ENCODE results near the gene CFAP69. TPM values are rescaled to one million over a fixed set of nuclear protein-coding genes. Genes with fewer than 3 reads are reported as not detected.

CFAP69 gene
- total RNA-seq, 3 donors from 2014 or later, result 13.0 to 45.2 (median 21.8) TPM

DNA sequence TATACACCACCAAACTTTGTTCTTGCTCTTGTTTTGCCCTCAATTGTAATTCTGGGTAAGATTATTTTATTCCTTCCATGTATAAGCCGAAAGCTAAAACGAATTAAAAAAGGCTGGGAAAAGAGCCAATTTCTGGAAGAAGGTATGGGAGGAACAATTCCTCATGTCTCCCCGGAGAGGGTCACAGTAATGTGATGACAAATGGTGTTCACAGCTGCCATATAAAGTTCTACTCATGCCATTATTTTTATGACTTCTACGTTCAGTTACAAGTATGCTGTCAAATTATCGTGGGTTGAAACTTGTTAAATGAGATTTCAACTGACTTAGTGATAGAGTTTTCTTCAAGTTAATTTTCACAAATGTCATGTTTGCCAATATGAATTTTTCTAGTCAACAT, 12.5 kb upstream of the CFAP69 start:
- Histone ChIP-seq H3K9me3 (no peaks in the 10 kb centered on the region), H3K27ac (no peak overlapping the region), H3K36me3 (no peaks in the 10 kb centered on the region), H3K4me1 (no peaks in the 10 kb centered on the region), H3K4me3 (no peak overlapping the region), H3K27me3 (no peaks in the 10 kb centered on the region)
- no peak for DNase-seq (ENCODE audit: low spot score in 2 of 2)
- intact Hi-C loops (cut with DNase I; ENCODE audit: low total_unique reads), result no loop called here
- TF ChIP-seq, protein P1, sequence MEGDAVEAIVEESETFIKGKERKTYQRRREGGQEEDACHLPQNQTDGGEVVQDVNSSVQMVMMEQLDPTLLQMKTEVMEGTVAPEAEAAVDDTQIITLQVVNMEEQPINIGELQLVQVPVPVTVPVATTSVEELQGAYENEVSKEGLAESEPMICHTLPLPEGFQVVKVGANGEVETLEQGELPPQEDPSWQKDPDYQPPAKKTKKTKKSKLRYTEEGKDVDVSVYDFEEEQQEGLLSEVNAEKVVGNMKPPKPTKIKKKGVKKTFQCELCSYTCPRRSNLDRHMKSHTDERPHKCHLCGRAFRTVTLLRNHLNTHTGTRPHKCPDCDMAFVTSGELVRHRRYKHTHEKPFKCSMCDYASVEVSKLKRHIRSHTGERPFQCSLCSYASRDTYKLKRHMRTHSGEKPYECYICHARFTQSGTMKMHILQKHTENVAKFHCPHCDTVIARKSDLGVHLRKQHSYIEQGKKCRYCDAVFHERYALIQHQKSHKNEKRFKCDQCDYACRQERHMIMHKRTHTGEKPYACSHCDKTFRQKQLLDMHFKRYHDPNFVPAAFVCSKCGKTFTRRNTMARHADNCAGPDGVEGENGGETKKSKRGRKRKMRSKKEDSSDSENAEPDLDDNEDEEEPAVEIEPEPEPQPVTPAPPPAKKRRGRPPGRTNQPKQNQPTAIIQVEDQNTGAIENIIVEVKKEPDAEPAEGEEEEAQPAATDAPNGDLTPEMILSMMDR (IDR thresholded peaks at IDR 0.05), result no peak
- TF ChIP-seq POLR2A (IDR thresholded peaks at IDR 0.05), result no peak
- TF ChIP-seq POLR2AphosphoS5 (IDR thresholded peaks at IDR 0.05), result no peak

DNA sequence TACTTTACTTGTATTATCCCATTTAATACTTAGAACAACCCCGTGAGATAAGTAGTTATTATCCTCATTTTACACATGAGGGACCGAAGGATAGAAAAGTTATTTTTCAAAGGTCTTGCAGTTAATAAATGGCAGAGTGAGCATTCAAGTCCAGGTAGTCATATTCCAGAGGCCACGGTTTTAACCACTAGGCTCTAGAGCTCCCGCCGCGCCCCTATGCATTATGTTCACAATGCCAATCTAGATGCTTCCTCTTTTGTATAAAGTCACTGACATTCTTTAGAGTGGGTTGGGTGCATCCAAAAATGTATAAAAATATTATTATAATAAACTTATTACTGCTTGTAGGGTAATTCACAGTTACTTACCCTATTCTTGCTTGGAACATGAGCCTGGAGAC, 11.4 kb upstream of the CFAP69 start:
- Histone ChIP-seq H3K4me1 (no peaks in the 10 kb centered on the region), H3K27me3 (no peaks in the 10 kb centered on the region), H3K36me3 (no peaks in the 10 kb centered on the region), H3K9me3 (no peaks in the 10 kb centered on the region), H3K27ac (no peak overlapping the region), H3K4me3 (no peak overlapping the region)
- intact Hi-C loops (cut with DNase I; ENCODE audit: low total_unique reads), result no loop called here
- no peak for DNase-seq (ENCODE audit: low spot score in 2 of 2)
- no peak for TF ChIP-seq POLR2A (IDR thresholded peaks at IDR 0.05)
- TF ChIP-seq, protein P1 (IDR thresholded peaks at IDR 0.05), result no peak
- no peak for TF ChIP-seq POLR2AphosphoS5 (IDR thresholded peaks at IDR 0.05)

- Histone ChIP-seq H3K27me3 (no peaks in the 10 kb centered on the region), H3K9me3 (no peaks in the 10 kb centered on the region), H3K27ac (no peak overlapping the region), H3K4me1 (no peaks in the 10 kb centered on the region), H3K36me3 (no peaks in the 10 kb centered on the region), H3K4me3 (no peak overlapping the region)
- DNase-seq (ENCODE audit: low spot score in 2 of 2), result no peak
- intact Hi-C loops (cut with DNase I; ENCODE audit: low total_unique reads), result no loop called here
- TF ChIP-seq, protein P1 (IDR thresholded peaks at IDR 0.05), result no peak
- TF ChIP-seq POLR2A (IDR thresholded peaks at IDR 0.05) (no peak), POLR2AphosphoS5 (IDR thresholded peaks at IDR 0.05) (no peak)
These were observed 8.2 kb upstream of the CFAP69 start for GRCh38 chr7:90236721-90237289.

- Histone ChIP-seq H3K36me3 (no peaks in the 10 kb centered on the region), H3K9me3 (no peaks in the 10 kb centered on the region), H3K27ac (no peak overlapping the region), H3K4me1 (no peaks in the 10 kb centered on the region), H3K4me3 (no peak overlapping the region), H3K27me3 (no peaks in the 10 kb centered on the region)
- intact Hi-C loops (cut with DNase I; ENCODE audit: low total_unique reads), result no loop called here
- TF ChIP-seq POLR2AphosphoS5 (IDR thresholded peaks at IDR 0.05), result no peak
- TF ChIP-seq, protein P1 (IDR thresholded peaks at IDR 0.05), result no peak
- no peak for TF ChIP-seq POLR2A (IDR thresholded peaks at IDR 0.05)
- no peak for DNase-seq (ENCODE audit: low spot score in 2 of 2)
These were observed 7.0 kb upstream of the CFAP69 start for GRCh38 chr7:90238022-90238421.

DNA sequence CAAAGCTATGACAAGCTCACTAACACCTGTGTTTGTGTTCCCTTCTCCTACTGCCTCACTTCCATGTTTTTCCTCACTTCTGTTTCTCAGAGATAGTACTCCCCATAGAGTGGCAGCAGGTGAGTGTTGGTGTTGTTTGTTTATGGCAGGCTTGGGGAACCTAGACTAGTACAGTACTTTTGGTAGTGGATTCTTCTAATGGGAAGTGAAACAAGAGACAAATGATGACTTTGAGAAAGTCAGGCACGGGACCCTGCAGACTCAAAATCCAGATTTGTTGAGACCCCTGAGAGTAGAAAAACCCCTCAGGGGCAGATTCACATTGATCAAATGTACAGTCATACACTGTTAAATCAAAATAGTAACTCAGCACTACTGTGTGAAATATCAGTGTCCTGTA, 6.4 kb upstream of the CFAP69 start:
- no peak overlapping the region for H3K4me3 ChIP-seq
- no peaks in the 10 kb centered on the region for H3K9me3 ChIP-seq
- DNase-seq (ENCODE audit: low spot score in 2 of 2), result no peak
- no peak overlapping the region for H3K27ac ChIP-seq
- no peak for TF ChIP-seq POLR2A (IDR thresholded peaks at IDR 0.05)
- TF ChIP-seq POLR2AphosphoS5 (IDR thresholded peaks at IDR 0.05), result no peak
- TF ChIP-seq, protein P1 (IDR thresholded peaks at IDR 0.05), result no peak
- no peaks in the 10 kb centered on the region for H3K27me3 ChIP-seq
- intact Hi-C loops (cut with DNase I; ENCODE audit: low total_unique reads), result no loop called here
- no peaks in the 10 kb centered on the region for H3K36me3 ChIP-seq
- H3K4me1 ChIP-seq, result no peaks in the 10 kb centered on the region
